LNCAP (cell line): ENCODE data around the gene PPME1.

Experiments used
- CTCF ChIP-seq: fragments of 450-650 bp; IDR thresholded peaks from 2 replicates; pipeline ENCODE4 v1.5.1; 2017; ENCODE audit warnings: mild to moderate bottlenecking

The PPME1 gene

DNA sequence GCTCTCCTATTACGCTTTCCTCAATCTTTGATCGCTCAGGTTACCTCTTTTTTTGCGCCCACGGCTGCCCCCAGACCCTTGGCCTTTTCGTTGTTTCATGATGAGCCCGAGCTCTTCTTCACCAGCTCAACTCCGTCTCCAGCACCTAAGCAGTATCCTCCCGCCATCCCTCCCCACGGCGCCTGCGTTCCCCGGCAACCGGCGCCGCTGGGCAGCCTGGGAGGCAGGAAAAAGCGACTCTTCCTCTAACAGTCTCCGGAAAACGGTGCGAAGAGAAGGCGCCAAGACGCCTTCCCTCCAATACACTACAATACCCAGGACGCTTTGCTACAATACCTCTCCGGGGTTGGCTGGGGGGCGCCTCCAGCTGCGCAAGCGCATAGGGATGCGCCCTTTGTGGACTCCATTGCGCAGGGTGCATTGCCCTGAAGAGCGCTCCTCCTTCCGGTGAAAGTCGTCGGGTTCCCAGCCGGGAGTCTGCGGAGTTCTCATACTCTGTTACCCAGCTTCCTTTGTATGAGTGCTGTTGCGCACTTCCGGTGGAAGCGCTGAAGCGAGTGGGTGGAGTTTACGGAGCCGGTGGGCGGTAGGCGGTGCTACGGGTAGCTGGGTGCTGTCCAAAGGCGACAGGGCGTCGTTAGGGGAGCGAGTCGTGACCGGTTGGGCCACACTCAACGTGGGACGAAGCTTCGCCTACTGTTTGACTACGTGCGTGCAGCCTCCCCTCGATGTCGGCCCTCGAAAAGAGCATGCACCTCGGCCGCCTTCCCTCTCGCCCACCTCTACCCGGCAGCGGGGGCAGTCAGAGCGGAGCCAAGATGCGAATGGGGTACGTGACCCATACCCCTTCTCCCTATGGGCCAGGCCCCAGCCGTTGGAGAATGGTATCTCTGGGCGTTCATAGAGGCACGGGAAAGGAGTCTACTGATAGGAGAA is at the start of gene PPME1, which contains the start of gene C2CD3:
TSS of gene PPME1 (plus strand) at position 596 of the 936 bp plus-strand sequence. CDS start at position 729, 133 bp downstream.
TSS of gene C2CD3 (minus strand) at position 309 of the 936 bp plus-strand sequence. CDS start at position 99, 210 bp downstream.
- peak; percentile 29; the same call in 1 of the 2 replicates for TF ChIP-seq CTCF

- TF ChIP-seq CTCF = no peak
These were observed 49.3 kb upstream of the PPME1 start for GRCh38 chr11:74121804-74122203.

- TF ChIP-seq CTCF = no peak
These were observed 48.1 kb upstream of the PPME1 start for GRCh38 chr11:74123008-74123448.

DNA sequence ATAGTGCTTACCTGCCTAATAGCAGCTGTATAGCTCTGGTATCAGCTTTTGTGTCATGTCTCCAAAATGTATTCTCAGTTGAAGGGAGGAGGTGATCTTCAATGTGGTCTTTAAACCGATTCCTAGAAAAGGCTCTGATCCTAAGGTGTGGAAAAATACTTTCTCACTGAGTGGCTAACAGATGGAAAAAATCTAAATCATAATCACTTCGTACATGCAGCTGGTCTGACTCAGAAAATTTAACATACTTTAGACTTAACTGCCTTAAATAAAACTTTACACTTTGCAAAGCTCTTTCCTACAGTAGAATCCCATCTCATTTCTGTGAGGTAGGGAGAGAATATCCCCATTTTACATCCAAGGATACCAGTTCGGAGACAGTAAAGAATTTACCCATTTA is 38.3 kb upstream of the PPME1 start:
- no peak for TF ChIP-seq CTCF

DNA sequence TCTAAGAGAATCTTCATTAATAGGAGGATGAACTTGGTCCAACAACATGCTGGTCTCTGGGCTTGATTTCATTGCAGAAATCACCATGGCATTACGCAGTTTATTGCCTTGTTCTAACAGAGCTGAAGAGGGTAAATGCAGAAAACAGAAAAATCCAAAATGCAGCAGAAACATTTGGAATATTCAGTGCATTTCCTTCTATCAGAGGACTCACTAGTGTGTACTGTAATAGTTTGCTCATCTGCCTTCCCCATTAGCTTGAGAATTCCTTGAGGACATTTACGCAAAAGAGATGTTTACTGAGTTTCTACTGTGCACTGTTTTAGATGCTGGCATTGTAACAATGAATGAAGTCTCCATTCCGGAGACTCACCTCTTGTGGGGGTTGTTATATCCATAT is 37.7 kb upstream of the PPME1 start:
- no peak for TF ChIP-seq CTCF

GRCh38 chr11:74134661-74135060 is 36.4 kb upstream of the PPME1 start:
- TF ChIP-seq CTCF = no peak

GRCh38 chr11:74135127-74135840 is 35.8 kb upstream of the PPME1 start:
- no peak for TF ChIP-seq CTCF
